ENCODE data around the gene IFNGR2.
"Not testable (repeated sequence)": the region's sequence is repeated elsewhere in the genome, so short reads cannot be mapped to it uniquely, and the experiment has no call there.

Gene IFNGR2

DNA sequence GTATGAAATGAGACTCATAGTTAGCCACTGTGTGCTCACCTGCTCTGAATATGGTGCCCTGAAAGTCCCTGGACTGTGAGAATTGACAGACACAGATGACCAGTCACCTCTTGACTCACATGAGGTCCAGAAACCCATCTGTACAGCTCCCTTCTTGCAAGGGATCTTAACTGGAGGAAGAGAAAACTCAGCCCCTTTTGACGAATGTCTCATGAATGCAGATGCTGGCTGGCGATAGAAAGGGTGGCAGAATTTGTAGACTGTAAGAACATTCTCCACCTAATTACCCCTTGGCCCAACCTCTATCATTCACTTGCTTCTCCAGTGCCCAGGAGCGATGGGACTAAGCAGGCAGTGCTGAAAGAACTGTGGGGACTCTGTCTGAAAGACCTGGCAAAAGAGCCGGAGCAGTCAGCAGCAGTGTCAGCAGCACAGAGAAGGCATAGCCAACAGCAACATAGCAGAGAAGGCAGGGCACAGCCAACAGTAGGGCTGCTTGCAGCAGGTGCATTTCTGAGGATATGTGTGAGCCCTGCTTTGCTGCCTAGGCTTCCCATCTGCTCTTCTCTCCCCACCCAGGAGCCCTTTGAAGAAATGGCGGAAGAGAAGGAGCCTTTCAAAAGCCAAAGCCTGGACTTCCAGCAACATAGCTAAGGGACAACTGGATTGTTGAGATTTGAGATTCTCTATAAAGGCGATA is 25.8 kb upstream of the IFNGR2 start:
- DNase-seq, result no peak

DNA sequence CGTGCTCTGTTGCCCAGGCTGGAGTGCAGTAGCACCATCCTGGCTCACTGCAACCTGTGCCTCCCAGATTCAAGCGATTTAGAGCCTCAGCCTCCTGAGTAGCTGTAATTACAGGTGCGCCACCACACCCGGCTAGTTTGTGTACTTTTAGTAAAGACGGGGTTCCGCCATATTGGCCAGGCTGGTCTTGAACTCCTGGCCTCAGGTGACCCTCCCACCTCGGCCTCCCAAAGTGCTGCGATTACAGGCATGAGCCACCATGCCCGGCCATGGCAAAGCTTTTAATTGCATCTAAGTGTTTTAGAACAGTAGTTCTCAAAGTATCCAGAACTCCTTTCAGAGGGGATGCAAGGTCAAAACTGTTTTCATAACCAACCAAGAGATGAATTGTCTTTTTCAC is 25.1 kb upstream of the IFNGR2 start:
- no peak for DNase-seq

DNA sequence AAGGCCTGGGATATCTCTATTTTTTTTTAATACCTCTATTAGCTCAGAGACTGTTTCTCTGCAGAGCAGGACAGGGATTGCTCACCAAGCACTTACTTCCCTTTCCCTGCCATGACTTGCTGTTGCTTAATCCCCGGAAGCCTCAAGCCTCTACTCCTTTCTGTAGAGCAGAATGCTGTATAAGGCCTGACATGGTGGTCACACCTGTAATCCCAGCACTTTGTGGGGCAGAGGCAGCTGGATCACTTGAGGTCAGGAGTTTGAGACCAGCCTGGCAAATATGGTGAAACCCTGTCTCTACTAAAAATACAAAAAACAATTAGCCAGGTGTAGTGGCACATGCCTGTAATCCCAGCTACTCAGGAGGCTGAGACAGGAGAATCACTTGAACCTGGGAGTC is 23.3 kb upstream of the IFNGR2 start:
- peak; percentile 76 for DNase-seq

DNA sequence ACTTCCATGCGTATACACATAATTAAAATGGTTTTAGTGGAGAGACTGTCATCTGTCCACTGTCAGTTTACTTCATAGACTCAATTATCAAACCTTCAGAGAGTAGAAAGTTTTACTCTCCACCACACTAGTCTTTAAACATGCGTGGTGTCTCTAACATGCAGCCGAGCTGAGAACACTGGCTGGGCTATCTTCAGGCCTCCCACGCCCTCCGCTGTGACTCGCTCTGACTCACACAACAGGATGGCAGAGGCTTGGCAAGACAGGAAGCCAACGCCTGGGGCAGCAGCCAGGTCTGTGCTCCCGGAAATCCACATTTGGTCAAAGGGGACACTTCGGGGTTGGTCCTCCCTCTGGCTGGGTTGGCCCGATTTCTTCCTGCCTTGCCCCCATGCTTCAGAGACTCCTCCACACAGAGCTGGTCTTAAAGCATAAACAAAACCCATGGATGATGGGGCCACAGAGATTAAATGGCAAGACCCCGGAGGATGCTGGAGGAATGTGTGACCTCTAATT is 22.7 kb upstream of the IFNGR2 start:
- peak; percentile 98 for DNase-seq

DNA sequence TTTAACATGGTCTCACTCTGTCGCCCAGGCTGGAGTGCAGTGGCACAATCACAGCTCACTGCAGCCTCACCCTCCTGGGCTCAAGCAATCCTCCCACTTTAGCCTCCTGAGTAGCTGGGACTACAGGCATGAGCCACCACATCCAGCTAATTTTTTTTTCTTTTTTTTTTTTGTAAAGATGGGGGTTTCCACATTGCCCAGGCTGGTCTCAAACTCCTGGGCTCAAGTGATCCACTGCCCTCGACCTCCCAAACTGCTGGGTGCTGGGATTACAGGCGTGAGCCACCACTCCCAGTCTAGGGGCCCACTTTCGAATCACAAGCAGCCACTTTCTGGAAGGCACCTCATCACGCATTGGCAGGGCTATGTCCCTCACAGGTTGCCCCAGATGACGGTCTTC is 21.8 kb upstream of the IFNGR2 start:
- DNase-seq, result not testable (repeated sequence)

DNA sequence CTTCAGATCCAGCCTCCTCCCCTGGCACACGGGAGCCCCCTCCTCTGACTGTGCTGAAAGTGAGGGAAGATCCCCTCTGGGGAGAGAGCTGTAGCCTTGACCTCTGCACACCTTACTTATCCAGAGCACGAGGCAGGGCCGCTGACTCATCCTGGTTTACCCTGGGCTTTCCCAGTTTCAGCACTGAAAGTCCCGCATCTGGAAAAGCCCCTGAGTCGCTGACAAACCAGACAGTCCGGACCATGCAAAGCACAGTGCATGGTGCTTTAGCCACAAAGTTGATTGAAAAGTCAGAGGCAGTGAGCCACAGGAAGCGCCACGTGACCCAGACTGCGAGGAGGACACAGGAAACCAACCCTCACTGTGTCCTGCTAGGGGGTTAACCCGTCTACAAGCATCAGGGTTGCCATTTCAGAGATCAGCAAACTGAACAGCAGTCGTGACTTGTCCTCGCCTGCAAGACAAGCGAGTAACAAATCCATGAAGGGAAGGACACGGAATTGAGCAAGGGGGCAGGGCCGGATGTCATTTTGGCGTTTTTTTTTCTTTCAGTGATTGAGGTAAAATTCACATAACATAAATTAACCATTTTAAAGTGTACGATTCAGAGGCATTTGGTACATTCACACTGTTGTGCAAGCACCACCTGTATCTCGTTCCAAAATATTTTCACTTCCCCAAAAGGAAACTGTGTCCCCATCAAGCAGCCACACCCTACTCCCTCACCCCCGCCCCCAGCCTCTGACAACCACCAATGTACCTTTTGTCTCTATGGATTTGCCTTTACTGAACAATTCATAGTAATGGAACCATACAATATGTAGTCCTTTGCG is 19.9 kb upstream of the IFNGR2 start:
- DNase-seq, result peak; percentile 88

DNA sequence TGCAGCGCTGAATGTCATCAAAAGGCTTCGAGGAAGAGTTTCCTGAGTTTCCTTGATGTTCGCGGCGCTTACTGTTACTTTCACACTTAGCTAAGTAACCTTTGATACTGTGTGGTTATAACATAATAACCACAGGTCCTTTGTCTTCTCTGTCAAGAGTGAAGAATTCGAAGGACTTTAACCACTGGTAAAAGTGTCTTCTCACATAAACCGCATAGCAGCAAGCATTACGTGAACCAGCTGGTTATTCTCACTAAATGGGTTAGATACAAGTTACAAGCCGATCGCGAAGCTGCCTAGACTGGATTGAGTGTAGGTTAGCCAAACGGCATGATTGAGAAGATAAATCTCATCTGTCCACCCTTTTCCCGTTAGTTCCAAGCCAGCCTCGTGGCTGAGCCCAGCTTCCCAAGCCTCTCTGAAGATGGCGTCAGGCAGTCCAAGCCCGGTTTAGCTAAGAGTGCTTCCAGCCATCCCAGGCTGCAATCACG is 18.3 kb upstream of the IFNGR2 start:
- DNase-seq, result no peak

DNA sequence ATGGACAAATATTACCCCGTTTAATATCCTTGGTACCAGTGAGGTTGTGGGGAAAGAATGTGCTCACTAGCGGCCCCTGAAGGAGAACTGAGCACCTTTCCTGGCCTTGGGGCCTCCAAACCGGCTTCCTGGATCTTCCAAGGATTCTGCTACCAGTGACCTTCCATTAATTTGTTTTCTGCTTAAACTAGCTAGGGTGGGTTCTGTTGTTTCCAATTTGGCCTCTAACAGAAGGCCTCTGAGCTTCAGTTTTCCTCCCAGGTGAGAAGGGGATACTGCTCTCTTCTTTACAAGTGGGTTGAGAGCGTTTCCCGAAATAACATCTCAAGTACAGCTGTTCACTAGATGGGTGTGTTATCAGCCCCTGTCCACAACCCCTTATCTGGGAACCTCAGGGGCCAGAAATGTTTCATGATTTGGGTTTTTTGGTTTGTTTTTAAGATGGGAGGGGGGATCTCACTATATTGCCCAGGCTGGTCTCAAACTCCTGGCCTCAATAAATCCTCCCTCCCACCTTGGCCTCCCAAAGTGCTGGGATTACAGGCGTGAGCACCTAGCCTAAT is 16.9 kb upstream of the IFNGR2 start:
- no peak for DNase-seq

DNA sequence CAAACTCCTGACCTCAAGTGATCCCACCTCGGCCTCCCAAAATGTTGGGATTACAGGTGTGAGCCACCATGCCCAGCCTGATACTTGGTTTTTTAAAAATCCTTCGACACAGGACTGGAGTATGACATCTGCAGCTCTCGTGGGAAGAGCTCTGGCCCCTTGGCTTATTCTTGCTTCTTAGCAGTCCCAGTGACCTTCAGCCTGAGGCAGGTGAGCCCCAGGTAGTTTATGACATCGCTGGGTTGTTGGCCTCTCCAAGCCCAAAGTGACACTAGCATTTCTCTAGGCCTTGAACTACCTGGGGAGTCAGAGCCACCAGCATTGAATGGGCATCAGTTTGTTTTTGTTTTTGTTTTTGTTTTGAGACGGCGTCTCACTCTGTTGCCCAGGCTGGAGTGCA is 15.9 kb upstream of the IFNGR2 start:
- no peak for DNase-seq

DNA sequence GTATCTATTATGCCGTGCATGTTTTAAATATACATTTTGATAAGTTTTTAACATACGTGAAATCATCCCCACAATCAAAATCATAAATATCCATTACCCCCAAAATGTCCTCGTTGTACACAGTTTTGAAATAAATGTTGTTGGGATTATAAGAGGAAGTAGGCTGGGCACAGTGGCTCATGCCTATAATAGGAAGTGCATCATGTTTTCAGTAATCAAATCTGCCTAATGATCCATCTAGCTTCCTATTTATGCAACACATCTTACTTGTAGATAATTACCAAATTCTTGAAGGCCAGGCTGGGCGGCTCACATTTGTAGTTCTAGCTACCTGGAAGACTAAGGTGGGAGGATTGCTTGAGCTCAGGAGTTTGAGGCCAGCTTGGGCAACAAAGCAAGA is 15.0 kb upstream of the IFNGR2 start:
- no peak for DNase-seq

DNA sequence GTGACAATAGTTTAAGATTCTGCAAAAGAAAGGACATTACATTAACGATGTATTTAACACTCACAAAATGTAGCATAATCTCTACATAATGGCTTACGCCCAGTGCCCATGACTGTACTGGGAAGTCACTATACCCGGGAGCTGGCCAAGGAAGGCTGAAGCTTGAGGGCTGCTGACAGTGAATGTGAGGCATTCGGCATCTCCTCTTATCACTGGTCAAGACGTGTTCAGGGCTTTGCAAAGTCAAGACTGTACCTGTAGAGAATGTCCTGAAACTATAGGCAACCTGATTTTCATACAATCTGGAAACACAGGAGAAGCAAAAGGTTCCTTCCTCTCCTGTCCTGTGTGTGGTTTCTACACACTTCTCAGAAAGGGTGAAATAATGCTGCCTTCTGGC is 12.7 kb upstream of the IFNGR2 start:
- no peak for DNase-seq

DNA sequence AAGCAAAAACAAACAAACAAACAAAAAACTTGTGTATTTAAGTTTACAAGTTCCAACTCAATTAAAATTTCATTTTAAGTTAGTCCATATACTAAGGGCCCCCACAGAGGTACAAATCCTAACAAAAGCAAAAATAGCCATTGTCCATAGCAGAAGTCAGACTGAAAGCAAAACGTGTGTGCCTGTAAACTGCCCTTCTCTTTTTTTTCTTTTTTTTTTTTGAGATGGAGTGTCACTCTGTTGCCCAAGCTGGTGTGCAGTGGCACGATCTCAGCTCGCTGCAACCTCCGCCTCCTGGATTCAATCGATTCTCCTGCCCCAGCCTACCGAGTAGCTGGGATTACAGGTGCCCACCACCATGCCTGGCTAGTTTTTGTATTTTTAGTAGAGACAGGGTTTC is 11.6 kb upstream of the IFNGR2 start:
- DNase-seq, result no peak

DNA sequence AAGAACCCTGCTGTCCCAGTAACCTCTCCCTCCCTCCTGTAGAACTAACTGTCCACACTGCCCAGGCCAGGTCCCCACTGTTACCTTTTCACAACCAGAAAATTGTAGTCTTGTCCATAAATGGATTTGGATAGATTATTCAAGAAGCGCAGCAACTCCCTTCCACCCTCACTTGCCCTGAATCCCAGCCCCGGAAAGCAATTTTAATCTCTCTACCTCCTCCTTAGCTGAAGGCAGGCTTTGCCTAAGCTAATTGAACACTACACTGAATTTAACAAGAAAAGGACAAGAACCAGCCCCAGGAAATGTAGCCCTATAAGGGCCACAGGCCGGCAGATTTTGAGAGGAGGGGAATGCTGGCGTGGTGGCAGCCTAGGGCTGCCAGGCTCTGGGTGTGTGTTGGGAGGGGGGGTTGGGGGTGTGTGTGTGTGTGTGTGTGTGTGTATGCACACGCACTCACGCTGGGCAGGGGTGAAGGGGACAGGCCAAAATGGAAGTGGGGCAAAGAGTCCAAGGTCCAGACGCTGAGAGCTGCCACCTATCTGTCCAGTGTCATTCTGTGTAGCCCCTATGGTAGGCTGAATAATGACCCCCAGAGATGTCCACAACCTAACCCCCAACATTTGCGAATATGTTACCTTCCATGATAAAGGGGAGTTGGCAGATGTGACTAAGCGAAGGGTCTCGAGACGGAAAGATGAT is 10.8 kb upstream of the IFNGR2 start:
- no peak for DNase-seq

DNA sequence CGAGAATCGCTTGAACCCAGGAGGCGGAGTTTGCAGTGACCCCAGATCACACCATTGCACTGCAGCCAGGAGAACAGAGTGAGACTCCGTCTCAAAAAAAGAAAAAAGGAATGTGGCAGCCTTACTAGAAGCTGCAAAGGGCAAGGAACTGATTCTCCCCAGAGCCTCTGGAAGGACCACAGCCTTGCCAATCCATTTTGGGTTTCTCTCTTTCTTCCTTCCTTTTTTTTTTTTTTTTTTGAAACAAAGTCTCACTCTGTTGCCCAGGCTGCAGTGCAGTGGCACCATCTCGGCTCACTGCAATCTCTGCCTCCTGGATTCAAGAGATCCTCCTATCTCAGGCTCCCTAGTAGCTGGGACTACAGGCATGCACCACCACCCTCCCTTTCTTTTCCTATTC is 9.9 kb upstream of the IFNGR2 start:
- DNase-seq, result no peak

DNA sequence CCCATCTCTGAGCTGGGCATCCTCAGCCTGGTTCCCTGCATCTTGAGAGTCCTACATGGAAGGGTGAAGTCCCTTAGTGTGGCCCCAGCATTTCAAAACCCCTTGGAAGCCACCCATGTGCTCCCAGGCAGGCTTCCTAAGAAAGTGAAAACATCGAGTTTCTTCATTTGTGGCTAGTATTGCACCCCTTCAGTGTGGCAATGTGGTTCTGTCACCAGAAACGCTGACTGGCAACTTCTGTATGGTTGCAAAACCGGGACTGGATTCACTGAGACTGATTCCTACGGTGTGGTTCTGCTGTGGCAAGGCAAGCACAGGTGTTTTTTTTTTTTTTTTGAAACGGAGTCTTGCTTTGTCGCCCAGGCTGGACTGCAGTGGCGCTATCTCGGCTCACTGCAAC is 9.0 kb upstream of the IFNGR2 start:
- no peak for DNase-seq

DNA sequence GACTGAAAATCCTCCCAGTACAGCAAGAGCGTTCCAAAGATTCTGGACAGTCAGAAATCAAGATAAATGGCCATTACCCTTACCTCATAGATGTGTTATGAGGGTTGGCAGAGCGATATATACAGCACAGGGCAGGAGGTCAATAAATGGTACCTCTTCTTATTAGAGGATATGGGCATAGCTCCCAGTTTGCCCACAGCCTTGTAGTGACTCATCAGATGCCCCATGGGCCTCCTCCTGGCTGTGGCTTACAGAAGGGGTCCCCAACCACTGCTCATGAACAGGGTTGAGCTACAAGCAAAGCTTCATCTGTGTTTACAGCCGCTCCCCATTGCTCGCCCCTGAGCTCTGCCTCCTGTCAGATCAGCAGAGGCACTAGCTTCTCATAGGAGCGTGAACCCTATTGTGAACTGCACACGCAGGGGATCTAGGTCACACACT is 7.3 kb upstream of the IFNGR2 start:
- DNase-seq, result peak; percentile 72

DNA sequence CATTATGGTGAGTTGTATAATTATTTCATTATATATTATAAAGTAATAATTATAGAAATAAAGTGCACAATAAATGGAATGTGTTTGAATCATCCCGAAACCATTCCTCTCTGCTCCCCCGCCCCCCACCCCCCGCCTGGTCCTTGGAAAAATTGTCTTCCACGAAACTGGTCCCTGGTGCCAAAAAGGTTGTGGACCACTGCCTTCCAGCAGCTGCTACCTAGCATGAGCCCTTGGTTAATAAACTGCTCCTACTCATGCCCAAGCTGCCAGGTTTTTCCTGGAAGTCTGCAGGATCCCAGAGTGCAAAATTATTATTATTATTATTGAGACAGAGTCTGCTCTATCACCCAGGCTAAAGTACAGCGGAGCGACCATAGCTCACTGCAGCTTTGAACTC is 6.8 kb upstream of the IFNGR2 start:
- DNase-seq, result no peak

DNA sequence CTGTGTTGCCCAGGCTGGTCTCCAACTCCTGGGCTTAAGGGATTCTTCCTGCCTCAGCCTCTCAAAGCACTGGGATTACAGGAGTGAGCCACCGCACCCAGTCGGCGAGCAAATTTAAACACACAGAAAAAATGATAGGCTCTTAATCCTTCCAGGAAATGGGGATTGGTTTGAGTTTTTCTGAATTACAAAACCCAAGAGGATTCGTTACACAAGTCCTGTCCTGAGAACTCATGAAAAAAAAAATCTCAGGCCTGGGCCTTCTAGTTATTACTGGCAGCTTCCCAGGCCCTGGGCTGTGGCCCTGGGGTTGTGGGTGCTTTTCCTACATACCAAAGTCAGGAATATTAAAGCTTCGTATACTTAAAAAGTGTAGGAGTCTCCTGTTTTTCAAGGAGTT is 6.3 kb upstream of the IFNGR2 start:
- DNase-seq, result peak; percentile 79

DNA sequence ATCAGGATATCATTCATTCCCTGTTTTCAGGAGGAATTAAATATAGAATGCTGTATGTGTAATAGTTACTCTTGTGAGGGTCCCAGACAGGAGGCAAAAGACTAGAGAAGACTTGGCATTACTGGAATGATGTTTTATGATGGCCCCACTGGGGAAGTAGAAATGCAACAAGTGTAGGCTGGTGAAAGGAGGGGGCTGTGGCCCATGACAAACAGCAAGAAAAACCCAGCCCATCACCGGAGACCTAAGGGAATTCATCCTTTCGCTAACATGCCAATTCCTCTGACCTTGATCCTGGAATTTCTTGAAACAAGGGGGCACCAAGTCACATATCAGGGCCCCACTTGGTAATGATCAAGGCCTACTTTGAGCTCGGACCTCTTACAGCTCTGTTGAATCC is 5.5 kb upstream of the IFNGR2 start:
- DNase-seq, result no peak

DNA sequence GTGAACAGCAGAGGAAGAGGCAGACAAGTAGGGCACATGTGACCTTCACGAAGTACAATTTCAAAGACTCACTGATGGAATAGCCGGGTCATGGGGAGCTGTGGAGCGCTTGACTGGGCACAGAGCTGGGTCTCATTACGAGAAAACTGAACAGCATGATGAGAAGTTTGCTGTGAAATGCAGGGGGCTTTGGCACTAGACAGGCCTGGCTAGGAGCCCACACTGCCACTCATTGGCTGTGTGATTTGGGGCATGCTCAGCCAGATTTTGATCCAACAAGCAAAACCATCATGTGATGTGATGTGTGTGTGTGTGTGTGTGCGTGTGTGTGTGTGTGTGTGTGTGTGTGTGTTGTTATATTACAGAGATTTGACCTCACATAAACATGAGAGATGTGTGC is 4.9 kb upstream of the IFNGR2 start:
- DNase-seq, result no peak

DNA sequence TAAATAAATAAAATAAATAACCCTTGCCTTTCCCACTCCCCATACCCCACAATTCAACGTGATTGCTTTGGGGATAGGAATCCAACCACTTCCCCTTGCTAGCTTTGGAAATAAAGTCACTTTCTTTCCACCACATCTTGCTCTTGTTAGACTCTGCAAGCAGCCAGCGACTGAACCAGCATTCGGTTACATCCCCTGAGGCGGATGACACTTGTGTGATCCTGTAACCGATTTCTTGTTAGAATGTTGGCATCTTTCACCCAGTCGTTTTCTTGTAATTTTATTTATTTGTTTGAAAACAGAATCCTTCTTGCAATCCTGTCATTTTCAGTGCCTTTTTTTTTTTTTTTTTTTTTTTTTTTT is 1.6 kb upstream of the IFNGR2 start:
- DNase-seq, result peak; percentile 78

DNA sequence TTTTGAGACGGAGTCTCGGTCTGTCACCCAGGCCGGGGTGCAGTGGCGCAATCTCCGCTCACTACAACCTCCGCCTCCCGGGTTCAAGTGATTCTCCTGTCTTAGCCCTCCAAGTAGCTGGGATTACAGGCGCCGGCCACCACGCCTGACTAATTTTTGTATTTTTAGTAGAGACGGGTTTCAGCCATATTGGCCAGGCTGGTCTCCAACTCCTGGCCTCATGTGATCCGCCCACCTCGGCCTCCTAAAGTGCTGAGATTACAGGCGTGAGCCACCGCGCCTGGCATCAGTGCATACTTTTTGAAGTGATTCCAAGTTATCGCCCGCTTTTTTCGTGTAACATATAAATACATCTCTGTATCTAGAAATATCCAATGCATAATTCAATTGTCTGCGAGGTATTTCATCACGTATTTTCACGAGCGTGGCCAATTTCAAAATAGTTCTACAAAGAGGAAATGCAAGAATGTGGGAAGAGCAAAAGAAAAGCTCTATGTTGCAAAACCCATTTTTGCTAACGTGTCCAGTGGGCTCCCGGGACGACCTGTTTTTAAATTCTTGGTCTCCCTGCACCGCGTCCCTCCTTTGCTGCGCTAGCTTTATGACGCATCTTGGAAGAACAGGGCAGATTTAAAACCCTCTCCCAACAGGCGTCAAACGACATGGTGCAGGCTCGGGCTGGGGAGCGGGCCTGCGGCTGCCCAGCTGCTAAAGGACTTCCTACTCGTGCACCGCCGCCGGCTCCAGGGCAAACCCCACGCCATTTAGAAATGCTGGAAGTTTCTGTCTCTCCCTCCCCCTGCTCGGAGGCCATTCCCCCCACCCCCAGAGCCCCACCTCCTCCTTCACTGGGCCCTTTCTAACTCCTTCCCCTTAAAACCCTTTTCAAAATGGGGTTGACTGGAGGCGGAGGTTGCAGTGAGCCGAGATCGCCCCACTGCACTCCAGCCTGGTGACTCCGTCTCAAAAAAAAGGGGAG is 923 bp upstream of the IFNGR2 start:
- DNase-seq, result peak; percentile 81

Measured in EL (cell line).